ENCODE results near the gene ALAS1.

Gene ALAS1

DNA sequence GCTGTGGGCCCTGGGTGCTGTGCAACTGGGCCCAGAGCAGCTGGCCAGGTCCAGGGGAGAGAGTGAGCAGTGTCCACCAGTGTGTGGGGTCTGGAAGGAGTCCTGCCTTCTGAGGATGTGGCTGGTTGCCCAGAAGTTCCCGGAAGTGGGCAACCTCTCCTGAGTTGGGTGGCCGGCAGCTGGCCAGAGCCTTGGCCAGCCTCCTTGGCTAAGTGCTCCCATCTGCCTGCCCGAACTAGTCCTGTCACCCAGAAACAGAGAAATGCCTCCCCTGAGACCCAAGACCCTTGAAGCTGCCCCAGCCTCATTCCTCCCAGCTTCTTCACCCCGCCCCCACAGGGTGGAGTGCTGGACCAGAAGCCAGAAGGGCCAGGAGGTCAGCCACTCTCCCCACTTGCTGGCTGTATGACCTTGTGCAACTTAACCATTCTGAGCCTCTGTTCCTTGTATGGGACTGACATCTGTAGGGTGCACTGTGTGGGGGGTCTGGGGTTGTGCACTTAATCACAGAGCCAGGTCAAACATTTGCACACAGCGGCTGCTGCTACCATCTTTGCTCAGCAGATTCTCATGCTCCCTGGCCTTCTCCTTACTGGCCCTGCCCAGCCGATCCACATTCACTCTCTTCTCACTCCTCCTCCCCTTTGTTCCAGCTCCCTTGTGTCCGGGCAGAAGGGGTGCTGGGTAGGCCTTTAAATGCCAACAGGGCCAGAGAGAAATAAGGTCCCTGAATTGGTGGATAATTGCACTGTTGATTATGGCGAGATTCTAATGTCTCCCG, 7.5 kb upstream of the ALAS1 start:
- H3K9me3 ChIP-seq (ENCODE audit: control insufficient read depth, insufficient read depth, low read depth, low read length), result no peaks in the 10 kb centered on the region
- no peaks in the 10 kb centered on the region for H3K36me3 ChIP-seq (ENCODE audit: control insufficient read depth, insufficient read depth, low read length)
- no peak overlapping the region for H3K4me3 ChIP-seq (ENCODE audit: low read depth, low read length)
- H3K27ac ChIP-seq (ENCODE audit: low read depth, low read length), result no peak overlapping the region
- no peaks in the 10 kb centered on the region for H3K27me3 ChIP-seq (ENCODE audit: control insufficient read depth, insufficient read depth, low read length)
- no peaks in the 10 kb centered on the region for H3K4me1 ChIP-seq (ENCODE audit: control insufficient read depth, insufficient read depth, low read length)
- H3K9ac ChIP-seq (ENCODE audit: low read length), result no peak overlapping the region

DNA sequence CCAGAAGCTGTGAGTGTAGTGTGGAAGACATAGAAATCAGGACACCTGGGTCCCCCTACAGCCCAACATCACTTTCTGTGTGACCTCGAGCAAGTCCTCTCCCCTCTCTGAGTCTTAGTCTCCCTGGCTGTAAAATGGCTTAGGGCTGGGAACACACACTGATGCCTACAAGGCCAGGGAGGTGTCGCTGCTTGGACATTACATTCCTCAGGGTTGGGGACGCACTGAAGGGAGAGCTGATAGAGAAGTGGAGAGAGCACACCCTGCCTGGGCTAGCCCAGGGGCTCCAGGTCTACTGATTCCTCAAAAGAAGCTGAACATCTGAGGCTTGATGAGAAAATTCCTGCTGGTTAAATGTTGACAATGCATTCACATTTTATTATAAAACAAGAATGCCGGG, 6.3 kb upstream of the ALAS1 start:
- Histone ChIP-seq H3K36me3 (ENCODE audit: control insufficient read depth, insufficient read depth, low read length) (no peaks in the 10 kb centered on the region), H3K4me3 (ENCODE audit: low read depth, low read length) (no peak overlapping the region), H3K27ac (ENCODE audit: low read depth, low read length) (no peak overlapping the region), H3K9ac (ENCODE audit: low read length) (no peak overlapping the region), H3K9me3 (ENCODE audit: control insufficient read depth, insufficient read depth, low read depth, low read length) (no peaks in the 10 kb centered on the region), H3K27me3 (ENCODE audit: control insufficient read depth, insufficient read depth, low read length) (no peaks in the 10 kb centered on the region), H3K4me1 (ENCODE audit: control insufficient read depth, insufficient read depth, low read length) (no peaks in the 10 kb centered on the region)

DNA sequence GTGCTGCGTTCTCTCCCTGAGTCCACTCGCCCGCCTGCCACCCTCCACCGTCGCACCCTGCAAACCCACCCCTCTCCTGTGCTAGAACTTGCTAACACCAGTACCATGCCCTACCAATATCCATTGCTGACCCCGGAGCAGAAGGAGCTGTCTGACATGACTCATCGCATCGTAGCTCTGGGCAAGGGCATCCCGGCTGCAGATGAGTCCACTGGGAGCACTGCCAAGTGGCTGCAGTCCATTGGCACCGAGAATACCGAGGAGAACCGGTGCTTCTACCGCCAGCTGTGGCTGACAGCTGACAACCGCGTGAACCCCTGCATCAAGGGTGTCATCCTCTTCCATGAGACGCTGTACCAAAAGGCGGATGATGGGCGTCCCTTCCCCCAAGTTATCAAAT, 4.9 kb upstream of the ALAS1 start:
- H3K9ac ChIP-seq (ENCODE audit: low read length), result no peak overlapping the region
- H3K36me3 ChIP-seq (ENCODE audit: control insufficient read depth, insufficient read depth, low read length), result no peaks in the 10 kb centered on the region
- H3K27ac ChIP-seq (ENCODE audit: low read depth, low read length), result no peak overlapping the region
- H3K27me3 ChIP-seq (ENCODE audit: control insufficient read depth, insufficient read depth, low read length), result no peaks in the 10 kb centered on the region
- H3K4me1 ChIP-seq (ENCODE audit: control insufficient read depth, insufficient read depth, low read length), result peaks cover 8% of the 10 kb centered on the region
- H3K4me3 ChIP-seq (ENCODE audit: low read depth, low read length), result no peak overlapping the region
- H3K9me3 ChIP-seq (ENCODE audit: control insufficient read depth, insufficient read depth, low read depth, low read length), result no peaks in the 10 kb centered on the region

DNA sequence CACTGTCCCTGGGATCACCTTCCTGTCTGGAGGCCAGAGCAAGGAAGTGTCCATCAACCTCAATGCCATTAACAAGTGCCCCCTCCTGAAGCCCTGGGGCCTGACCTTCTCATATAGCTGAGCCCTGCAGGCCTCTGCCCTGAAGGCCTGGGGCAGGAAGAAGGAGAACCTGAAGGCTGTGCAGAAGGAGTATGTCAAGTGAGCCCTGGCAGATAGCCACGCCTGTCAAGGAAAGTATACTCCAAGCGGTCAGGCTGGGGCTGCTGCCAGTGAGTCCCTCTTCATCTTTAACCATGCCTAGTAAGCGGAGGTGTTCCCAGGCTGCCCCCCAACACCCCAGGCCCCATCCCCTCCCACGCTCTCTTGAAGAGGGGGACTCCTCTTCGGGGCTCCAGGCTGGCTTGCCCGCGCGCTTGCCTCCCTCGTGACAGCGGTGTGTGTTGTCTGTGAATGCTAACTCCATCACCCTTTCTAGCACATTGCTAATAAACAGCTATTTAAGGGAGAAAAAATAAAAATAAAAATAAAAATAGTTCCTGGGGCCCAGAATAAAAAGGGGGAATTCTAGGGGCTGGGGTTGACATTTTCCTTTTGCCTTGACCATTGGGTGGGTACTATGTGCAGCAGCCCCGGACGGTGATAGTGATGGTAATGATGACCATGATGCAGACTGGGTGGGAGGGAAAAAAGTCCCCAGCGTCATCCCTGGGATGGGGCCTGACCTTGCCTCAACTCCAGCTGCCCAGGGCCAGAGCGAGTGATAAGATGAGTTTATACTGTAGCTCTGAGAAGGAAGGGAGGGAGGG, 3.3 kb upstream of the ALAS1 start:
- H3K9me3 ChIP-seq (ENCODE audit: control insufficient read depth, insufficient read depth, low read depth, low read length), result no peaks in the 10 kb centered on the region
- H3K4me1 ChIP-seq (ENCODE audit: control insufficient read depth, insufficient read depth, low read length), result peaks cover 15% of the 10 kb centered on the region
- no peak overlapping the region for H3K27ac ChIP-seq (ENCODE audit: low read depth, low read length)
- no peak overlapping the region for H3K4me3 ChIP-seq (ENCODE audit: low read depth, low read length)
- no peaks in the 10 kb centered on the region for H3K27me3 ChIP-seq (ENCODE audit: control insufficient read depth, insufficient read depth, low read length)
- peaks cover 6% of the 10 kb centered on the region for H3K36me3 ChIP-seq (ENCODE audit: control insufficient read depth, insufficient read depth, low read length)
- H3K9ac ChIP-seq (ENCODE audit: low read length), result no peak overlapping the region

DNA sequence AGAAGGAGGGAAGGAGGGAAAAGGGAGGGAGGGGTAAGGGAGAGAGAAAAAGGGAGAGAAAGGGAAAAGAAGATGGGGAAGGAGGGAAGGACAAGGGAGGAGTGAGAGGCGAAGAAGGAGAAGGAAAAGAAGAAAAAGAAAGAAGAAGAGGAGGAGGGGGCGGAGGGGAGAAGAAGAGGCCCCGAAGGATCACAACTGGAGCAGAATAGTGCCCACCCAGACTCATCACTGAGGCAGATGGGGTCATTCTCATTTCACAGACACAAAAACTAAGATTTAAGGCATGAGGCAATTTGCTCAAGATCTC, 2.7 kb upstream of the ALAS1 start:
- Histone ChIP-seq H3K27me3 (ENCODE audit: control insufficient read depth, insufficient read depth, low read length) (no peaks in the 10 kb centered on the region), H3K4me1 (ENCODE audit: control insufficient read depth, insufficient read depth, low read length) (peaks cover 15% of the 10 kb centered on the region), H3K9ac (ENCODE audit: low read length) (no peak overlapping the region), H3K27ac (ENCODE audit: low read depth, low read length) (no peak overlapping the region), H3K9me3 (ENCODE audit: control insufficient read depth, insufficient read depth, low read depth, low read length) (no peaks in the 10 kb centered on the region), H3K36me3 (ENCODE audit: control insufficient read depth, insufficient read depth, low read length) (peaks cover 6% of the 10 kb centered on the region), H3K4me3 (ENCODE audit: low read depth, low read length) (no peak overlapping the region)

DNA sequence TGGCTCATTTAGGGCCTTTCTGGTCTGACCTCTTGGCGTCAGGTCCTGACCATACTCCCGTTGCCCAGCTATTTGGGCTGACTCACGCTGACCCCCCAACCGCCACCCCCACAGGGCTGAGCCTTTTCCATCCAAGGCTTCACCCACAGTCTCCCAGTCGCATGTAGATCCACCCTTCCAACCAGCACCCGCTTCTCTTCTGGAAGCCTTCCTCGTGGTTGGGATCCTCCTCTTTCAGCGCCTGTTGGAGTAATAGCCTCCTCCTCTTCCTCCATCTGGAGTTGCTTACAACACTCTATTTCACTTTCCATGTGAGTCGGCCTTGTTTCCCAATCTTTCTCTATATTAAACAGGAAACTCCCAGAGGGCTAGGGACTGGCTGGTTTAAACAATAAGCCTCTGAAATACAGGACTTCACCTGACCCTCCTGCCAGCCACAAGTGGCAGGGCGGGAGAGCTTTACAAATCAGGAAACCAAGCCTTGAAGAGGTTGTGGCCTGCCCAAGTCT, 2.1 kb upstream of the ALAS1 start:
- Histone ChIP-seq H3K9ac (ENCODE audit: low read length) (no peak overlapping the region), H3K9me3 (ENCODE audit: control insufficient read depth, insufficient read depth, low read depth, low read length) (no peaks in the 10 kb centered on the region), H3K4me3 (ENCODE audit: low read depth, low read length) (no peak overlapping the region), H3K36me3 (ENCODE audit: control insufficient read depth, insufficient read depth, low read length) (peaks cover 7% of the 10 kb centered on the region), H3K4me1 (ENCODE audit: control insufficient read depth, insufficient read depth, low read length) (peaks cover 15% of the 10 kb centered on the region), H3K27me3 (ENCODE audit: control insufficient read depth, insufficient read depth, low read length) (no peaks in the 10 kb centered on the region), H3K27ac (ENCODE audit: low read depth, low read length) (no peak overlapping the region)

DNA sequence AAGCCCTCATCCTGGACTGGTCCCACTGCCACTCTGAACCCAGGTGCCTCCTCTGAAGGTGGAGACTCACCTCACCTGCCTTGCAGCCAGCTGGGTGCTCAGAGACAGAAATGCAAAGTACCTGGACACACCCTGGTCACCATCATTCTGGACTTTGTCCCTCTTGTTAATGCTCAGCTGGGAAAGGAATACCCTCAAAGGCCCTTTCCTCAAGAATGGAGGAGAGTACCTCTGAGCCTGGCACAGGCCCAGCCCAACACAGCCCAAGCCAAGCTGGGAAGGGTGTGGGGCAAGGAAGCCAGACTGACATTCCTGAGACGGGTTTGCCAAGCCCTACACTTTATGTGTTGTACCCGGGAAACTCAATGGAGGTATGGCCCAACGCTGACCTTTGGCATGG, 983 bp upstream of the ALAS1 start:
- Histone ChIP-seq H3K36me3 (ENCODE audit: control insufficient read depth, insufficient read depth, low read length) (peaks cover 17% of the 10 kb centered on the region), H3K4me1 (ENCODE audit: control insufficient read depth, insufficient read depth, low read length) (peaks cover 15% of the 10 kb centered on the region), H3K27ac (ENCODE audit: low read depth, low read length) (no peak overlapping the region), H3K9me3 (ENCODE audit: control insufficient read depth, insufficient read depth, low read depth, low read length) (no peaks in the 10 kb centered on the region), H3K4me3 (ENCODE audit: low read depth, low read length) (no peak overlapping the region), H3K9ac (ENCODE audit: low read length) (no peak overlapping the region), H3K27me3 (ENCODE audit: control insufficient read depth, insufficient read depth, low read length) (no peaks in the 10 kb centered on the region)

DNA sequence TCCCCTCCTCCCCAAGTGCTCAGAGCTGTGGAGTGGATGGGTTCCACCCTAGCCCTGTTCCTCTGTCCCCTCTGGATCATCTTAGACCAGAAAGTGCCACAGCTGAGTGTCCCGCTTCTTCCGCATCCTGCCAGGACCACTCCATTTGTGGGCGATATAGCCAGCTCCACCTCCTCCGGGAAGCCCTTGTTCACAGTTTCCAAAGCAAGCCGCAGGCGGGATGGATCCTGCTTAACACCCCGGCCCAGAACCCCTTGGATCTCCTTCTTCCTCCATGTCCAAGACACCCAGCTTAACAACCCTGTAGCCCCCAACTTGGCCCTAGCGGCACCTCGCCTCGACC, 490 bp upstream of the ALAS1 start:
- Histone ChIP-seq H3K9ac (ENCODE audit: low read length) (peak overlapping the region; percentile 36), H3K27ac (ENCODE audit: low read depth, low read length) (no peak overlapping the region), H3K4me3 (ENCODE audit: low read depth, low read length) (peak overlapping the region; percentile 95), H3K9me3 (ENCODE audit: control insufficient read depth, insufficient read depth, low read depth, low read length) (no peaks in the 10 kb centered on the region), H3K27me3 (ENCODE audit: control insufficient read depth, insufficient read depth, low read length) (no peaks in the 10 kb centered on the region), H3K4me1 (ENCODE audit: control insufficient read depth, insufficient read depth, low read length) (peaks cover 15% of the 10 kb centered on the region), H3K36me3 (ENCODE audit: control insufficient read depth, insufficient read depth, low read length) (peaks cover 21% of the 10 kb centered on the region)

DNA sequence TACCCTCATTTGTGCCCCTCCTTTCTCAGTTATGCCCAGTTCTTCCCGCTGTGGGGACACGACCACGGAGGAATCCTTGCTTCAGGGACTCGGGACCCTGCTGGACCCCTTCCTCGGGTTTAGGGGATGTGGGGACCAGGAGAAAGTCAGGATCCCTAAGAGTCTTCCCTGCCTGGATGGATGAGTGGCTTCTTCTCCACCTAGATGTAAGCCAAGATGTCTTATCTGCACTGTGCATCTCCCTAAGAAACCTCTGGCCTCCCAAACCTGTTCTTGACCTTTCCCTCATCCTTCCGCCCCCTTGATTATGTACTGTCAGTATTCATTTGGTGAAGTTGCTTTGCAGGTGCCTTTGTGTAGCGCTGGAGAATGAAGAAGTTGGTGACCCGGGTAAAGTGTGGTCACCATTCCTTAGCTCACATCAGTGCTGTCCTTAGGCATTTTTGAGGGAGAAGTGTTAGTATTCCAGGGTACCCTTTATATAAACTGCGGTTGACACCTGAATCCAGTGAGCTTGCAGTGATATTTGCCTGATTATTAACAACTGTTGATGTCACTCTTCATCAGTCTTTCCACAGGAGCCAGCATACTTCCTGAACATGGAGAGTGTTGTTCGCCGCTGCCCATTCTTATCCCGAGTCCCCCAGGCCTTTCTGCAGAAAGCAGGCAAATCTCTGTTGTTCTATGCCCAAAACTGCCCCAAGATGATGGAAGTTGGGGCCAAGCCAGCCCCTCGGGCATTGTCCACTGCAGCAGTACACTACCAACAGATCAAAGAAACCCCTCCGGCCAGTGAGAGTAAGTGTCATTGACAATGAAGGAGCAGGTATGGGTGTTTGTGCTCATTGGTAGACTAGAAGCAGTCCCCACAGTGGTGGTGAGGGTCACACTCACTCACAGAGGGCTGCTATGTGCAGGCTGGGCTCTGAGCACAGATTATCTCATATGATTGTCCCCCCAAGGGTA, 966 bp downstream of the ALAS1 start:
- peaks cover 15% of the 10 kb centered on the region for H3K4me1 ChIP-seq (ENCODE audit: control insufficient read depth, insufficient read depth, low read length)
- no peaks in the 10 kb centered on the region for H3K9me3 ChIP-seq (ENCODE audit: control insufficient read depth, insufficient read depth, low read depth, low read length)
- H3K4me3 ChIP-seq (ENCODE audit: low read depth, low read length), result peak overlapping the region; percentile 95
- H3K36me3 ChIP-seq (ENCODE audit: control insufficient read depth, insufficient read depth, low read length), result peaks cover 35% of the 10 kb centered on the region
- no peaks in the 10 kb centered on the region for H3K27me3 ChIP-seq (ENCODE audit: control insufficient read depth, insufficient read depth, low read length)
- no peak overlapping the region for H3K27ac ChIP-seq (ENCODE audit: low read depth, low read length)
- H3K9ac ChIP-seq (ENCODE audit: low read length), result peak overlapping the region; percentile 81

DNA sequence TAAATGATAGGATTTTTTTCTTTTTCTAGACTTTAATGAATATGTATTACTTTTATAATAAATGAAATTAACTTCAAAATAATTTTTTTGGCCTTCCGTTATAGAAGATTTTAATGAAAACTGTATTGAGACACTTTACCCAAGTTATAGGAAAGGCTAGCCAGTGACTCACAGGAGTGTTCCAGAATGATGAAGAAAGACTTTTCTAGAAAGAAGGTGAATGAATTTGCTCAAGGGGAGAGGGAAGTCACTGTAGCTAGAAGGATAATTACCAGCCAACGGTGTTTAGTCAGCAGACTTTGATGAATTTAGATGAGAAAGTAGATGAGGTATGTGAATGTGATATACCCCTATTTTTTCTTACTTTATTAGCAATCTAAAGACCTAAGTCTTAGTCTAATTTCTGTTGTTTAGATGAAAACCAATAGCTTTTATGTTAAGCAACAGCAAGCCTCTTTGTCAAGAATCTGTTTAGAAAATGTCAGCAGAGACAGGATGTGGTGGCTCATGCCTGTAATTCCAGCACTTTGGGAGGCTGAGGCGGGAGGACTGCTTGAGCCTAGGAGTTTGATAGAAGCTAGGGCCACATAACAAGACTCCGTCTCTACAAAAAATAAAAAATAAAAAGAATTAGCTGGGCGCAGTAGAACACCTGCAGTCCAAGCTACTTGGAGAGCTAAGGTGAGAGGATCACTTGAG, 3.2 kb downstream of the ALAS1 start:
- Histone ChIP-seq H3K4me3 (ENCODE audit: low read depth, low read length) (no peak overlapping the region), H3K36me3 (ENCODE audit: control insufficient read depth, insufficient read depth, low read length) (peaks cover 57% of the 10 kb centered on the region), H3K4me1 (ENCODE audit: control insufficient read depth, insufficient read depth, low read length) (peaks cover 15% of the 10 kb centered on the region), H3K9ac (ENCODE audit: low read length) (no peak overlapping the region), H3K27me3 (ENCODE audit: control insufficient read depth, insufficient read depth, low read length) (no peaks in the 10 kb centered on the region), H3K27ac (ENCODE audit: low read depth, low read length) (no peak overlapping the region), H3K9me3 (ENCODE audit: control insufficient read depth, insufficient read depth, low read depth, low read length) (no peaks in the 10 kb centered on the region)

Data from HUES6 (cell line).